HepG2 (cell line): Measurements from ENCODE around the gene RNGTT. TPM values are rescaled to one million over a fixed set of nuclear protein-coding genes. Genes with fewer than 3 reads are reported as not detected.
"Not testable (repeated sequence)": the region's sequence is repeated elsewhere in the genome, so short reads cannot be mapped to it uniquely, and the experiment has no call there.

Experiments
- ARID4A ChIP-seq: sonication (generic); formaldehyde crosslinking; IDR thresholded peaks from 2 replicates; pipeline ENCODE4 v1.5.0; 2020; ENCODE audit warnings: mild to moderate bottlenecking, missing genetic modification reagents, borderline replicate concordance
- BCL6 ChIP-seq: IDR thresholded peaks from 2 replicates; pipeline ENCODE4 v1.6.1; 2016; ENCODE audit warnings: missing genetic modification reagents, missing compliant biosample characterization
- ESRRA ChIP-seq: sonication (generic); formaldehyde crosslinking; IDR thresholded peaks from 2 replicates; pipeline ENCODE4 v1.5.1; 2020; ENCODE audit warnings: mild to moderate bottlenecking, low read depth, missing genetic modification reagents
- GATA4 ChIP-seq: sonication (generic); IDR thresholded peaks from 2 replicates; pipeline ENCODE4 v1.6.1; 2016; ENCODE audit warnings: antibody characterized with exemption, low read depth, borderline replicate concordance
- KLF16 ChIP-seq, 2 experiments: sonication (generic) in 1 of 2; formaldehyde crosslinking in 1 of 2; IDR thresholded peaks; 2 replicates each; pipeline versions ENCODE4 v1.6.1 to v1.8.0; 2016 to 2023; ENCODE audit warnings: missing genetic modification reagents in 2 of 2, missing compliant biosample characterization in 1 of 2
- MEF2D ChIP-seq: sonication (generic); formaldehyde crosslinking; IDR thresholded peaks from 2 replicates; pipeline ENCODE4 v1.5.1; 2020; ENCODE audit warnings: mild to moderate bottlenecking, missing genetic modification reagents
- NFIC ChIP-seq: IDR thresholded peaks from 2 replicates; pipeline ENCODE4 v1.6.1; 2012; ENCODE audit warnings: mild to moderate bottlenecking, low read length, inconsistent platforms
- NR2C2 ChIP-seq: sonication (generic); formaldehyde crosslinking; IDR thresholded peaks from 2 replicates; pipeline ENCODE4 v1.4.0; 2020; ENCODE audit warnings: missing genetic modification reagents, mild to moderate bottlenecking, moderate library complexity, borderline replicate concordance
- NR2F6 ChIP-seq, 2 experiments: IDR thresholded peaks; 2 replicates each; pipeline ENCODE4 v1.6.1; 2016; ENCODE audit warnings: antibody characterized with exemption in 1 of 2, mild to moderate bottlenecking in 1 of 2
- REPIN1 ChIP-seq: sonication (generic); formaldehyde crosslinking; IDR thresholded peaks from 2 replicates; pipeline ENCODE4 v1.8.0; 2022; ENCODE audit warnings: missing genetic modification reagents, low read depth, mild to moderate bottlenecking, borderline replicate concordance
- RERE ChIP-seq: IDR thresholded peaks from 2 replicates; pipeline ENCODE4 v1.6.1; 2016; ENCODE audit warnings: low read depth, missing genetic modification reagents, missing compliant biosample characterization
- SOX5 ChIP-seq: IDR thresholded peaks from 2 replicates; pipeline ENCODE4 v1.6.1; 2016; ENCODE audit warnings: borderline replicate concordance
- THAP11 ChIP-seq: IDR thresholded peaks from 2 replicates; pipeline ENCODE4 v1.6.1; 2016; ENCODE audit warnings: missing biosample characterization, missing genetic modification reagents
- ZNF772 ChIP-seq: sonication (generic); formaldehyde crosslinking; IDR thresholded peaks from 2 replicates; pipeline ENCODE4 v1.5.0; 2020; ENCODE audit warnings: mild to moderate bottlenecking, missing genetic modification reagents
- polyA plus RNA-seq, 8 experiments: library from polyadenylated mRNA; depleted of rRNA in 3 of 8; stranded (reverse) in 7 of 8; unstranded in 1 of 8; fragments of >200 nt; fragmentation: Illumina TruSeq in 4 of 8; extraction: Trizol in 4 of 8; gene quantifications; 2 replicates each; pipeline versions ENCODE4 v1.2.1 to v1.2.3, GENCODE V29; 2011 to 2016; ENCODE audit warnings: low read depth in 4 of 8, missing spikeins in 1 of 8, mixed read lengths in 1 of 8; ENCODE audit not compliant: insufficient read depth in 1 of 8
- total RNA-seq, 5 experiments: library from RNA; depleted of rRNA; stranded (reverse); fragments of >200 nt; fragmentation: Illumina TruSeq; extraction: Trizol; gene quantifications; 2 replicates each; pipeline ENCODE4 v1.2.3, GENCODE V29; 2016; ENCODE audit warnings: low read depth in 1 of 5

RNGTT gene
- total and polyA plus RNA-seq, 2 of the 13 experiments (the other 11 are each of a cell fraction or from before 2014, with no cell fraction given), result 6.0 to 22.6 TPM

GRCh38 chr6:88969255-88969654 lies 5.8 kb upstream of the RNGTT start (continued):
- TF ChIP-seq RERE (CRISPR knock-in tag) (0 out of 2 replicates have a peak, but pooled peaks have one; percentile 24), REPIN1 (CRISPR knock-in tag) (peak; percentile 31; the same call in 1 of the 2 replicates), BCL6 (CRISPR knock-in tag) (peak; percentile 50; the same call in 1 of the 2 replicates), THAP11 (CRISPR knock-in tag) (peak; percentile 32; the same call in 1 of the 2 replicates), MEF2D (CRISPR knock-in tag) (peak; percentile 49; the same call in 1 of the 2 replicates), ZNF772 (CRISPR knock-in tag) (peak; percentile 22; the same call in 1 of the 2 replicates), KLF16 (CRISPR knock-in tag; IDR thresholded peaks at IDR 0.05) (peak in 1 of 2 experiments; percentile 13; a peak in 1 of 4 replicates), ESRRA (CRISPR knock-in tag) (0 out of 2 replicates have a peak, but pooled peaks have one; percentile 48), NR2C2 (CRISPR knock-in tag) (peak; percentile 68), SOX5 (CRISPR knock-in tag) (peak; percentile 57; the same call in 1 of the 2 replicates), NFIC (peak; percentile 45; the same call in 1 of the 2 replicates), GATA4 (peak; percentile 39; the same call in 1 of the 2 replicates), ARID4A (CRISPR knock-in tag) (peak; percentile 21; the same call in 1 of the 2 replicates), NR2F6 (IDR thresholded peaks at IDR 0.05) (peak; percentile 80)
- not testable (repeated sequence) for TF ChIP-seq NR2F6 (CRISPR knock-in tag; IDR thresholded peaks at IDR 0.05)
- TF ChIP-seq, all 625 proteins: peak for 71; not testable (repeated sequence) for 554
